ENCODE measurements around the gene NEDD4L. TPM values are rescaled to one million over a fixed set of nuclear protein-coding genes. Genes with fewer than 3 reads are reported as not detected.

The NEDD4L gene
- total RNA-seq, 1 donor from 2014 or later: 30.9 TPM

- intact Hi-C loops (cut with DNase I): no loop called here
- DNase-seq (ENCODE audit: low spot score) (no peak), ATAC-seq (no peak)
These were observed 191.0 kb downstream of the NEDD4L start for GRCh38 chr18:58235001-58235436.

GRCh38 chr18:58239879-58240278 lies 195.9 kb downstream of the NEDD4L start:
- ATAC-seq: no peak
- intact Hi-C loops (cut with DNase I): no loop called here
- DNase-seq (ENCODE audit: low spot score): no peak

GRCh38 chr18:58241026-58241679 lies 197.1 kb downstream of the NEDD4L start:
- intact Hi-C loops (cut with DNase I): no loop called here
- no peak for ATAC-seq
- DNase-seq (ENCODE audit: low spot score): no peak

- DNase-seq (ENCODE audit: low spot score): no peak
- intact Hi-C loops (cut with DNase I): no loop called here
- ATAC-seq: no peak
These were observed 197.9 kb downstream of the NEDD4L start for GRCh38 chr18:58241877-58242276.

GRCh38 chr18:58242435-58242834 lies 198.4 kb downstream of the NEDD4L start:
- ATAC-seq (no peak), DNase-seq (ENCODE audit: low spot score) (no peak)
- intact Hi-C loops (cut with DNase I): no loop called here

- intact Hi-C loops (cut with DNase I): no loop called here
- DNase-seq (ENCODE audit: low spot score) (no peak), ATAC-seq (no peak)
These were observed 198.9 kb downstream of the NEDD4L start for GRCh38 chr18:58242968-58243367.

GRCh38 chr18:58243401-58243800 lies 199.4 kb downstream of the NEDD4L start:
- intact Hi-C loops (cut with DNase I): no loop called here
- DNase-seq (ENCODE audit: low spot score): no peak
- no peak for ATAC-seq

GRCh38 chr18:58247363-58247834 lies 203.4 kb downstream of the NEDD4L start:
- intact Hi-C loops (cut with DNase I): no loop called here
- peak; percentile 67 for ATAC-seq
- DNase-seq (ENCODE audit: low spot score): no peak

- intact Hi-C loops (cut with DNase I): no loop called here
- ATAC-seq: no peak
These were observed 205.7 kb downstream of the NEDD4L start for GRCh38 chr18:58249712-58250111.

GRCh38 chr18:58251416-58251815 lies 207.4 kb downstream of the NEDD4L start:
- intact Hi-C loops (cut with DNase I): no loop called here
- ATAC-seq: no peak
- DNase-seq (ENCODE audit: low spot score): no peak

More at GRCh38 chr18:58249712-58250111, 205.7 kb downstream of the NEDD4L start:
- DNase-seq (ENCODE audit: low spot score): no peak

GRCh38 chr18:58252166-58252565 lies 208.1 kb downstream of the NEDD4L start:
- intact Hi-C loops (cut with DNase I): no loop called here
- ATAC-seq (no peak), DNase-seq (ENCODE audit: low spot score) (no peak)

- intact Hi-C loops (cut with DNase I): no loop called here
- no peak for ATAC-seq
- no peak for DNase-seq (ENCODE audit: low spot score)
These were observed 209.3 kb downstream of the NEDD4L start for GRCh38 chr18:58253318-58253717.

GRCh38 chr18:58253871-58254270 lies 209.8 kb downstream of the NEDD4L start:
- DNase-seq (ENCODE audit: low spot score) (no peak), ATAC-seq (no peak)
- intact Hi-C loops (cut with DNase I): no loop called here

- DNase-seq (ENCODE audit: low spot score) (no peak), ATAC-seq (no peak)
- intact Hi-C loops (cut with DNase I): no loop called here
These were observed 211.0 kb downstream of the NEDD4L start for GRCh38 chr18:58254873-58255511.

GRCh38 chr18:58255701-58256311 lies 211.8 kb downstream of the NEDD4L start:
- intact Hi-C loops (cut with DNase I): no loop called here
- no peak for ATAC-seq

GRCh38 chr18:58256316-58257080 lies 212.5 kb downstream of the NEDD4L start:
- DNase-seq (ENCODE audit: low spot score): no peak
- intact Hi-C loops (cut with DNase I): no loop called here
- no peak for ATAC-seq

More at GRCh38 chr18:58255701-58256311, 211.8 kb downstream of the NEDD4L start:
- no peak for DNase-seq (ENCODE audit: low spot score)

GRCh38 chr18:58257461-58257860 lies 213.4 kb downstream of the NEDD4L start:
- ATAC-seq (no peak), DNase-seq (ENCODE audit: low spot score) (no peak)
- intact Hi-C loops (cut with DNase I): no loop called here

GRCh38 chr18:58258692-58259342 lies 214.8 kb downstream of the NEDD4L start:
- DNase-seq (ENCODE audit: low spot score) (no peak), ATAC-seq (no peak)
- intact Hi-C loops (cut with DNase I): no loop called here
